T-helper 9 cell (primary cell): ENCODE measurements around the gene CSRNP2.
A peak's percentile ranks its signal among the peaks of the same experiment; 100 is the strongest.

ENCODE experiments used
- DNase-seq: peaks from one replicate; pipeline ENCODE4 v3.0.0-alpha.2; 2020

Gene CSRNP2

GRCh38 chr12:51077930-51078329 lies 5.5 kb downstream of the CSRNP2 start:
- DNase-seq: no peak

GRCh38 chr12:51076236-51076930 lies 7.0 kb downstream of the CSRNP2 start:
- no peak for DNase-seq

- no peak for DNase-seq
Observed at GRCh38 chr12:51075390-51075789, 8.0 kb downstream of the CSRNP2 start.

- DNase-seq: no peak
Observed at GRCh38 chr12:51071663-51072062, 11.7 kb downstream of the CSRNP2 start.

- DNase-seq: no peak
Observed at GRCh38 chr12:51070004-51070403, 13.4 kb downstream of the CSRNP2 start.

- DNase-seq: no peak
Observed at GRCh38 chr12:51067771-51068170, 15.6 kb downstream of the CSRNP2 start.

- no peak for DNase-seq
Observed at GRCh38 chr12:51067229-51067628, 16.2 kb downstream of the CSRNP2 start.

GRCh38 chr12:51065530-51065929 lies 17.9 kb downstream of the CSRNP2 start:
- DNase-seq: no peak

GRCh38 chr12:51062631-51063397 lies 20.6 kb downstream of the CSRNP2 start:
- DNase-seq: no peak

- no peak for DNase-seq
Observed at GRCh38 chr12:51059086-51059485, 24.3 kb downstream of the CSRNP2 start.

GRCh38 chr12:51056242-51056641 lies 27.2 kb downstream of the CSRNP2 start:
- DNase-seq: no peak

- DNase-seq: no peak
Observed at GRCh38 chr12:51055060-51055459, 28.3 kb downstream of the CSRNP2 start.

- DNase-seq: no peak
Observed at GRCh38 chr12:51051787-51052186, 31.6 kb downstream of the CSRNP2 start.

- DNase-seq: no peak
Observed at GRCh38 chr12:51049525-51049924, 33.9 kb downstream of the CSRNP2 start.

GRCh38 chr12:51048661-51049251 lies 34.6 kb downstream of the CSRNP2 start:
- DNase-seq: no peak

GRCh38 chr12:51047655-51048540 lies 35.5 kb downstream of the CSRNP2 start, which contains the start of gene LETMD1:
LETMD1 (plus strand) TSS chr12:51048327; CDS start chr12:51048357, 30 bp downstream.
- peak; percentile 79 for DNase-seq

GRCh38 chr12:51036279-51036678 lies 47.1 kb downstream of the CSRNP2 start:
- DNase-seq: no peak

GRCh38 chr12:51033457-51034089 lies 49.8 kb downstream of the CSRNP2 start:
- no peak for DNase-seq

GRCh38 chr12:51033048-51033447 lies 50.3 kb downstream of the CSRNP2 start:
- DNase-seq: no peak

- no peak for DNase-seq
Observed at GRCh38 chr12:51028813-51029150, 54.6 kb downstream of the CSRNP2 start.

- DNase-seq: no peak
Observed at GRCh38 chr12:51028126-51028812, 55.1 kb downstream of the CSRNP2 start.

- no peak for DNase-seq
Observed at GRCh38 chr12:51027342-51027835, 56.0 kb downstream of the CSRNP2 start.
